B cell (primary cell): ENCODE measurements around the gene HOXD12. TPM values are rescaled to one million over a fixed set of nuclear protein-coding genes. Genes with fewer than 3 reads are reported as not detected.

ENCODE experiments used
- ATAC-seq: fragments of 200-7000 bp; cut with Tn5 transposase; one replicate; pipeline ENCODE4 v1.10.0; 2021; ENCODE audit warnings: low read depth, mild to moderate bottlenecking, moderate number of reproducible peaks, moderate library complexity
- CTCF ChIA-PET: fragments of 350-600 bp; sonication (Branson Sonifier 250); formaldehyde crosslinking; loops from one replicate; lab custom pipeline; 2021; ENCODE audit warnings: antibody characterized with exemption, inconsistent platforms; lab: Charles Lee
- POLR2A ChIA-PET: fragments of 350-600 bp; sonication (Branson Sonifier 250); formaldehyde crosslinking; loops from one replicate; lab custom pipeline; 2021; ENCODE audit warnings: antibody characterized with exemption; lab: Charles Lee
- DNase-seq: peaks from one replicate; pipeline ENCODE4 v3.0.0; 2013
- H2AFZ ChIP-seq: 2 replicates; pipeline ENCODE4 v1.6.1; 2012; ENCODE audit warnings: mild to moderate bottlenecking, low read depth, low read length; ENCODE audit not compliant: insufficient read depth, poor library complexity, severe bottlenecking
- H3K27ac ChIP-seq, 2 donors: 1 replicate in 1 of 2; 2 replicates in 1 of 2; pipeline ENCODE4 v1.5.1; 2012 to 2013; ENCODE audit warnings: low read length in 2 of 2, mild to moderate bottlenecking in 2 of 2, moderate library complexity in 1 of 2
- H3K27me3 ChIP-seq, 4 experiments: fragments of 200-600 bp in 1 of 4; sonication (generic) in 1 of 4; replicated peaks in 1 of 4; 1 replicate in 2 of 4; 2 replicates in 2 of 4; pipeline versions ENCODE4 v1.6.1 to v1.7.0; 2013 to 2016; ENCODE audit warnings: low read length in 3 of 4, mild to moderate bottlenecking in 2 of 4, mixed read lengths in 1 of 4, moderate library complexity in 1 of 4; ENCODE audit not compliant: insufficient read depth in 4 of 4, control insufficient read depth in 3 of 4; ENCODE audit errors: control extremely low read depth in 1 of 4
- H3K36me3 ChIP-seq, 2 experiments: replicated peaks in 1 of 2; 1 replicate in 1 of 2; 2 replicates in 1 of 2; pipeline versions ENCODE4 v1.6.1 to v1.7.1; 2013; ENCODE audit warnings: low read length in 1 of 2; ENCODE audit not compliant: insufficient read depth in 2 of 2, control insufficient read depth in 1 of 2; ENCODE audit errors: control extremely low read depth in 1 of 2, extremely low read depth in 1 of 2
- H3K4me1 ChIP-seq, 2 donors: fragments of 200-600 bp in 1 of 2; sonication (generic) in 1 of 2; 1 replicate in 1 of 2; 2 replicates in 1 of 2; pipeline versions ENCODE4 v1.5.1 to v1.6.1; 2013 to 2017; ENCODE audit warnings: low read length in 2 of 2; ENCODE audit not compliant: control insufficient read depth in 2 of 2, insufficient read depth in 2 of 2
- H3K4me2 ChIP-seq: replicated peaks from 2 replicates; pipeline ENCODE3; 2012; ENCODE audit warnings: mild to moderate bottlenecking, low read depth, low read length; ENCODE audit not compliant: poor library complexity, severe bottlenecking
- H3K4me3 ChIP-seq, 5 experiments: fragments of 200-600 bp in 1 of 5; sonication (generic) in 1 of 5; 1 replicate in 3 of 5; 2 replicates in 2 of 5; pipeline versions ENCODE4 v1.5.1 to v1.7.0; 2011 to 2016; ENCODE audit warnings: low read length in 4 of 5, mild to moderate bottlenecking in 4 of 5, low read depth in 2 of 5, control low read depth in 1 of 5, moderate library complexity in 1 of 5; ENCODE audit not compliant: insufficient read depth in 1 of 5; ENCODE audit errors: control extremely low read depth in 1 of 5, extremely low read depth in 1 of 5
- H3K79me2 ChIP-seq: fragments of 200-600 bp; sonication (generic); one replicate; pipeline ENCODE4 v1.6.0; 2016; ENCODE audit warnings: low read length; ENCODE audit not compliant: control insufficient read depth, insufficient read depth
- H3K9ac ChIP-seq: fragments of 200-600 bp; sonication (generic); 2 replicates; pipeline ENCODE4 v1.6.1; 2017; ENCODE audit warnings: mild to moderate bottlenecking, low read length, moderate library complexity
- H3K9me3 ChIP-seq, 3 donors: one replicate each; pipeline versions ENCODE4 v1.6.1 to v1.7.1; 2013; ENCODE audit warnings: low read length in 2 of 3; ENCODE audit not compliant: control insufficient read depth in 2 of 3, insufficient read depth in 1 of 3; ENCODE audit errors: control extremely low read depth in 1 of 3
- H4K20me1 ChIP-seq: 2 replicates; pipeline ENCODE4 v1.6.0; 2012; ENCODE audit warnings: mild to moderate bottlenecking, low read length; ENCODE audit not compliant: insufficient read depth, control insufficient read depth, poor library complexity, severe bottlenecking
- H3K27ac Mint-ChIP-seq: one replicate; pipeline ENCODE4 v1.8.0; 2021; ENCODE audit warnings: mixed read lengths
- H3K27me3 Mint-ChIP-seq: one replicate; pipeline ENCODE4 v1.8.0; 2021; ENCODE audit warnings: mixed read lengths
- H3K4me1 Mint-ChIP-seq: one replicate; pipeline ENCODE4 v1.8.0; 2021; ENCODE audit warnings: mixed read lengths
- H3K4me3 Mint-ChIP-seq: one replicate; pipeline ENCODE4 v1.8.0; 2021; ENCODE audit warnings: mixed read lengths
- H3K9me3 Mint-ChIP-seq: one replicate; pipeline ENCODE4 v1.8.0; 2022; ENCODE audit warnings: mixed read lengths; ENCODE audit not compliant: insufficient read depth
- EZH2 ChIP-seq: IDR thresholded peaks from 2 replicates; pipeline ENCODE4 v1.6.1; 2012; ENCODE audit warnings: borderline replicate concordance, low read depth, mild to moderate bottlenecking, moderate library complexity, low read length; ENCODE audit not compliant: insufficient read depth, poor library complexity, severe bottlenecking
- WGBS: methylation state at CpG from one replicate; pipeline ENCODE4 v1.1.5; 2013; ENCODE audit warnings: missing lambda C conversion rate; ENCODE audit not compliant: insufficient coverage; 5-methylcytosine and 5-hydroxymethylcytosine counted together
- intact Hi-C: fragments of 100-400 bp; cut with micrococcal nuclease; formaldehyde crosslinking; loops from one replicate; pipeline ENCODE4 v1.10.0; 2022
- polyA plus RNA-seq: library from polyadenylated mRNA; depleted of rRNA; stranded (reverse); fragments of >200 nt; gene quantifications from 2 replicates; pipeline ENCODE4 v1.2.3, GENCODE V29; 2012
- total RNA-seq, 2 donors: library from RNA; stranded (reverse); fragments of 120-200 nt in 1 of 2; gene quantifications; 1 replicate in 1 of 2; 2 replicates in 1 of 2; pipeline versions ENCODE4 v1.2.3 to v1.2.4, GENCODE V29; 2013 to 2022
- TF ChIP-seq, protein P1 (sequence below): fragments of 200-600 bp; IDR thresholded peaks from one replicate; pipeline ENCODE4 v1.8.0; 2022; ENCODE audit warnings: antibody characterized with exemption, mild to moderate bottlenecking

The HOXD12 gene
- total and polyA plus RNA-seq, 2 donors (not counting 1 experiment from before 2014, with no cell fraction given) = not detected

DNA sequence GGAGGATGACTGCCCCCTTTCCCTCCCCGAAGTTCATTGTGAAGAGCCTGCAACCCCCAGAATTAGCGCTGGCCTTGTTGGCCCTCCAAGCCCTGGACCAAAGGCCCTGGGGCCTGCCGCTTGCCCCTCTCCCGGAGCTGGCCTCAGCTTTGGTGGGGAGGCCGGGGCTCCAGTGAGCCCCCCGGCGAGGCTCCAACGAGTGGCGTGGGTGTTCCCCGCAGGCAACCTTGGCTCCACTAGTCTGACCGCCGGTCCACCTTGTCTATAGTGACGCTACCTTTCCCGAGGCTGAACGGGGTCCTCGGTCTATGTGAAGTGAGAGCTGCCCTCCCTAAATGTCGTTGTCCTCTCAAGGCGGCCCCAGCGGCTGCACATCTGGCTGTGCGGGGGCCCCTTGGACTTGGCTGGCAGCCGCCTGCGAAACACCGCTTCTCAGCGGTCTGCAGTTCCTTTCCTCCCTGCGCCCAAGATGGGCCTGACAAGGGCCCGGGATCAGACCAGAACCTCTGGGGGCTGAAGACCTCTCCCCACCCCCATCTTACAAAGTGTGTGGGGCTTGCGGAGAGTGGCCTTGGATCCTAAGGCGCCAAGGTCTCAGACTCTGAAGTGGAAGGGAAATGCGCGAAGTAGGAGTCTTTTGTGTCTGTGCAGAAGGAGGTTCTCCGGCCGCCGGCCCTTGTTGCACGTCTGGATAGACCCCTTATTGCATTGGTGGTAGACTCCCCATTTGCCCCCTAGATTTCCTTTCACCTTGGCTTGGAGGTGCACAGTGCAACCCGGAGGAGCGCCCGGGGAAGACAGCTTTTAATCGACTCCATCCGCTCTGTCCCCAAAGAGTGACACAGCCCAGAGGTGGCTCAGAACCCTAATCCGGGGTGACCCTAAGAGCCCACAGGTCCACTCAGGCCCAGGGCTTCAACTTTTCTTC lies 13.0 kb downstream of the HOXD12 start:
- intact Hi-C loops = no loop called here
- TF ChIP-seq, protein P1, sequence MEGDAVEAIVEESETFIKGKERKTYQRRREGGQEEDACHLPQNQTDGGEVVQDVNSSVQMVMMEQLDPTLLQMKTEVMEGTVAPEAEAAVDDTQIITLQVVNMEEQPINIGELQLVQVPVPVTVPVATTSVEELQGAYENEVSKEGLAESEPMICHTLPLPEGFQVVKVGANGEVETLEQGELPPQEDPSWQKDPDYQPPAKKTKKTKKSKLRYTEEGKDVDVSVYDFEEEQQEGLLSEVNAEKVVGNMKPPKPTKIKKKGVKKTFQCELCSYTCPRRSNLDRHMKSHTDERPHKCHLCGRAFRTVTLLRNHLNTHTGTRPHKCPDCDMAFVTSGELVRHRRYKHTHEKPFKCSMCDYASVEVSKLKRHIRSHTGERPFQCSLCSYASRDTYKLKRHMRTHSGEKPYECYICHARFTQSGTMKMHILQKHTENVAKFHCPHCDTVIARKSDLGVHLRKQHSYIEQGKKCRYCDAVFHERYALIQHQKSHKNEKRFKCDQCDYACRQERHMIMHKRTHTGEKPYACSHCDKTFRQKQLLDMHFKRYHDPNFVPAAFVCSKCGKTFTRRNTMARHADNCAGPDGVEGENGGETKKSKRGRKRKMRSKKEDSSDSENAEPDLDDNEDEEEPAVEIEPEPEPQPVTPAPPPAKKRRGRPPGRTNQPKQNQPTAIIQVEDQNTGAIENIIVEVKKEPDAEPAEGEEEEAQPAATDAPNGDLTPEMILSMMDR = no peak
- no peak for TF ChIP-seq EZH2
- Histone ChIP-seq H3K36me3 (no peaks in the 10 kb centered on the region), H3K4me2 (no peak overlapping the region), H3K4me3 (no peak overlapping the region), H3K27me3 (peaks cover 0 to 90% (median 68%) of the 10 kb centered on the region in 4 experiments), H2AFZ (no peak overlapping the region), H3K9ac (no peak overlapping the region), H3K4me1 (peaks cover 0 to 3% of the 10 kb centered on the region in 2 donors), H3K9me3 (peaks cover 0 to 53% (median 2%) of the 10 kb centered on the region in 3 donors), H3K79me2 (no peaks in the 10 kb centered on the region), H3K27ac (no peak overlapping the region), H4K20me1 (no peaks in the 10 kb centered on the region)
- ChIA-PET CTCF (interaction anchor here (1.1 kb wide), 1 partner anchor 14 kb away, joined by 4 read pairs; no protein-coding TSS in a partner anchor), POLR2A (no interaction called here)
- Mint-ChIP-seq H3K9me3 (peaks cover 4% of the 10 kb centered on the region), H3K4me3 (no peak overlapping the region), H3K27me3 (peaks cover 79% of the 10 kb centered on the region), H3K27ac (no peak overlapping the region), H3K4me1 (peaks cover 3% of the 10 kb centered on the region)
- DNase-seq (no peak), ATAC-seq (no peak)
- 14% methylated on average over 37 of the region's 40 CpGs for WGBS
